ENCODE measurements around the gene SYT2. TPM values are rescaled to one million over a fixed set of nuclear protein-coding genes. Genes with fewer than 3 reads are reported as not detected.

Gene SYT2
- total RNA-seq, 4 donors from 2014 or later = 0.23 to 0.59 TPM; not detected in 2

- Histone ChIP-seq H3K9me3 (no peaks in the 10 kb centered on the region), H3K4me1 (peaks cover 55 to 100% (median 67%) of the 10 kb centered on the region in 3 donors), H3K27me3 (no peaks in the 10 kb centered on the region), H3K36me3 (peaks cover 8 to 72% of the 10 kb centered on the region in 2 donors), H3K4me3 (no peak overlapping the region), H3K27ac (peak overlapping the region; percentile 77 to 93 (median 86))
- WGBS, 2 donors (ENCODE audit: low coverage in 1 of 2) = 14 to 20% methylated on average over 2 of the region's 2 CpGs
- ATAC-seq = peak; percentile 14
- no peak for TF ChIP-seq POLR2A (IDR thresholded peaks at IDR 0.05)
- TF ChIP-seq, protein P1, sequence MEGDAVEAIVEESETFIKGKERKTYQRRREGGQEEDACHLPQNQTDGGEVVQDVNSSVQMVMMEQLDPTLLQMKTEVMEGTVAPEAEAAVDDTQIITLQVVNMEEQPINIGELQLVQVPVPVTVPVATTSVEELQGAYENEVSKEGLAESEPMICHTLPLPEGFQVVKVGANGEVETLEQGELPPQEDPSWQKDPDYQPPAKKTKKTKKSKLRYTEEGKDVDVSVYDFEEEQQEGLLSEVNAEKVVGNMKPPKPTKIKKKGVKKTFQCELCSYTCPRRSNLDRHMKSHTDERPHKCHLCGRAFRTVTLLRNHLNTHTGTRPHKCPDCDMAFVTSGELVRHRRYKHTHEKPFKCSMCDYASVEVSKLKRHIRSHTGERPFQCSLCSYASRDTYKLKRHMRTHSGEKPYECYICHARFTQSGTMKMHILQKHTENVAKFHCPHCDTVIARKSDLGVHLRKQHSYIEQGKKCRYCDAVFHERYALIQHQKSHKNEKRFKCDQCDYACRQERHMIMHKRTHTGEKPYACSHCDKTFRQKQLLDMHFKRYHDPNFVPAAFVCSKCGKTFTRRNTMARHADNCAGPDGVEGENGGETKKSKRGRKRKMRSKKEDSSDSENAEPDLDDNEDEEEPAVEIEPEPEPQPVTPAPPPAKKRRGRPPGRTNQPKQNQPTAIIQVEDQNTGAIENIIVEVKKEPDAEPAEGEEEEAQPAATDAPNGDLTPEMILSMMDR (IDR thresholded peaks at IDR 0.05) = no peak
Observed at GRCh38 chr1:202565890-202566602, 144.2 kb downstream of the SYT2 start.

GRCh38 chr1:202564958-202565495 lies 145.2 kb downstream of the SYT2 start:
- 66 to 74% methylated on average over 2 of the region's 2 CpGs for WGBS, 2 donors (ENCODE audit: low coverage in 1 of 2)
- H3K36me3 ChIP-seq = peaks cover 8 to 62% of the 10 kb centered on the region in 2 donors
- H3K4me3 ChIP-seq = no peak overlapping the region
- no peak for ATAC-seq
- no peaks in the 10 kb centered on the region for H3K9me3 ChIP-seq
- peak overlapping the region; percentile 77 to 93 (median 86) for H3K27ac ChIP-seq
- no peak for TF ChIP-seq POLR2AphosphoS5 (IDR thresholded peaks at IDR 0.05)
- TF ChIP-seq EP300 (IDR thresholded peaks at IDR 0.05) = no peak
- TF ChIP-seq, protein P1 (IDR thresholded peaks at IDR 0.05) = no peak
- no peaks in the 10 kb centered on the region for H3K27me3 ChIP-seq
- H3K4me1 ChIP-seq = peaks cover 55 to 100% (median 69%) of the 10 kb centered on the region in 3 donors

DNA sequence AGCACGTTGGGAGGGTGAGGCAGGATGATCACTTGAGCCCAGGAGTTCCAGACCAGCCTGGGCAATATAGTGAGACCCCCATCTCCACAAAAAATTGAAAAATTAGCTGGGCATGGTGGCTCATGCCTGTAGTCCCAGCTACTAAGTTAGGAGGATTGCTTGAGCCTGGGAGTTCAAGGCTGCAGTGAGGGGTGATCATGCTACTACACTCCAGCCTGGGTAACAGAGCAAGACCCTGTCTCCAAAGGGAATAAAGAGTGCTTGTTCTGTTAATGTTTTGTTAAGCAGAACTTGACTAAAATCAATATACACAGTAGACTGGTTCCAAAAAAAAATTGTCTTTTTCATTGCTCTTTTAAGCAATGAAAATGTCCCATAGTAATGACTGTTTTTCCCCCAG lies 146.4 kb downstream of the SYT2 start:
- ATAC-seq = no peak
- Histone ChIP-seq H3K9me3 (no peaks in the 10 kb centered on the region), H3K4me3 (no peak overlapping the region), H3K27ac (peak overlapping the region; percentile 77 to 93 (median 86)), H3K4me1 (peaks cover 45 to 100% (median 62%) of the 10 kb centered on the region in 3 donors), H3K27me3 (no peaks in the 10 kb centered on the region), H3K36me3 (peaks cover 8 to 50% of the 10 kb centered on the region in 2 donors)
- WGBS, 2 donors (ENCODE audit: low coverage in 1 of 2) = 43 to 55% methylated on average over 1 of the region's 1 CpG
- TF ChIP-seq POLR2A (IDR thresholded peaks at IDR 0.05) = no peak
- no peak for TF ChIP-seq EP300 (IDR thresholded peaks at IDR 0.05)
- no peak for TF ChIP-seq POLR2AphosphoS5 (IDR thresholded peaks at IDR 0.05)
- TF ChIP-seq, protein P1 (IDR thresholded peaks at IDR 0.05) = no peak

DNA sequence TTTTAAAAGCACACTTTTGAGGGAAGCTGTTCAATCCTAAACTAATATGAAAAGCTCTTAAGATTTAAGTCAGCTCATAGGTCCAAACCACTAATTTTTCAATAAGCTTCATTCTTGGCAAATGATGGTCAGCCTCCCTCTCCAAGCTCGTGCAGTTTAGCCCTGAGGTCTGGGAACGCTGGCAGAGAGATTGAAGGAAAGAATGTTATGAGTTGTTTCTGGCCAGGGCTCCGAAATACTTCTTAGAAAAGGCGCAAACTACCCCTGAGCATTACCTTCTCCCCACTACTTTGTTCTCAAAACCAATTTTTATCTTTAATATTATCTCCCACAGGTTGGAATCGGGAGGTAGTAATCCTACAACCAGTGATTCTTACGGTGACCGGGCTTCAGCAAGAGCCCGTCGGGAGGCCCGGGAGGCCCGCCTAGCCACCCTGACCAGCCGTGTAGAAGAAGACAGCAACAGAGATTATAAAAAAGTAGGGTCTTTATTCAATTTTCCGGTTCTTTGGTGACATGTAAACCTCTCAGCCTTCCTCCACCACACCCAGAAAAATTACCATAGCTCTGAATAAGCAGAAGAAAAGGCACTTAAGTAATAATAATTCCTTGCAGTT lies 147.7 kb downstream of the SYT2 start:
- Histone ChIP-seq H3K36me3 (peaks cover 8 to 37% of the 10 kb centered on the region in 2 donors), H3K27me3 (no peaks in the 10 kb centered on the region), H3K27ac (peak overlapping the region; percentile 76 to 88 (median 86)), H3K4me1 (peaks cover 35 to 100% (median 55%) of the 10 kb centered on the region in 3 donors), H3K9me3 (no peaks in the 10 kb centered on the region), H3K4me3 (no peak overlapping the region)
- no peak for ATAC-seq
- 35 to 41% methylated on average over 12 to 13 of the region's 13 CpGs for WGBS, 2 donors (ENCODE audit: low coverage in 1 of 2)
- TF ChIP-seq POLR2AphosphoS5 (IDR thresholded peaks at IDR 0.05) = no peak
- TF ChIP-seq, protein P1 (IDR thresholded peaks at IDR 0.05) = no peak
- no peak for TF ChIP-seq EP300 (IDR thresholded peaks at IDR 0.05)
- TF ChIP-seq POLR2A (IDR thresholded peaks at IDR 0.05) = no peak

Measured in gastroesophageal sphincter (tissue), 4 donors.